BLaER1 treated with 17β-estradiol and CSF1 and Interleukin-3, amounts not matched to agents 10 nM and 100 nM (cell line): ENCODE data around the gene CCDC190.
A peak's percentile ranks its signal among the peaks of the same experiment; 100 is the strongest.

Experiments
- H3K27ac ChIP-seq, 11 experiments: shearing (Covaris generic); formaldehyde crosslinking; 2 replicates each; pipeline ENCODE4 v1.8.1; 2022
- H3K27me3 ChIP-seq, 11 experiments: shearing (Covaris generic); formaldehyde crosslinking; 2 replicates each; pipeline ENCODE4 v1.8.1; 2022
- H3K36me3 ChIP-seq, 11 experiments: shearing (Covaris generic); formaldehyde crosslinking; 2 replicates each; pipeline ENCODE4 v1.8.1; 2022
- H3K4me1 ChIP-seq, 10 experiments: shearing (Covaris generic); formaldehyde crosslinking; 2 replicates each; pipeline ENCODE4 v1.8.1; 2022
- H3K4me2 ChIP-seq, 11 experiments: shearing (Covaris generic); formaldehyde crosslinking; 2 replicates each; pipeline ENCODE4 v1.8.1; 2022
- H3K4me3 ChIP-seq, 10 experiments: shearing (Covaris generic); formaldehyde crosslinking; 2 replicates each; pipeline ENCODE4 v1.8.1; 2022
- H3K9ac ChIP-seq, 11 experiments: shearing (Covaris generic); formaldehyde crosslinking; 2 replicates each; pipeline ENCODE4 v1.8.1; 2022
- H3K9me3 ChIP-seq, 11 experiments: shearing (Covaris generic); formaldehyde crosslinking; replicated peaks in 1 of 11; 2 replicates each; pipeline ENCODE4 v1.8.1; 2022
- H4K20me1 ChIP-seq, 11 experiments: shearing (Covaris generic); formaldehyde crosslinking; 2 replicates each; pipeline ENCODE4 v1.8.1; 2022
- Cebpa-rat ChIP-seq, 11 experiments: shearing (Covaris generic); IDR thresholded peaks; 2 replicates each; pipeline ENCODE4 v1.8.1; 2022

Gene CCDC190

DNA sequence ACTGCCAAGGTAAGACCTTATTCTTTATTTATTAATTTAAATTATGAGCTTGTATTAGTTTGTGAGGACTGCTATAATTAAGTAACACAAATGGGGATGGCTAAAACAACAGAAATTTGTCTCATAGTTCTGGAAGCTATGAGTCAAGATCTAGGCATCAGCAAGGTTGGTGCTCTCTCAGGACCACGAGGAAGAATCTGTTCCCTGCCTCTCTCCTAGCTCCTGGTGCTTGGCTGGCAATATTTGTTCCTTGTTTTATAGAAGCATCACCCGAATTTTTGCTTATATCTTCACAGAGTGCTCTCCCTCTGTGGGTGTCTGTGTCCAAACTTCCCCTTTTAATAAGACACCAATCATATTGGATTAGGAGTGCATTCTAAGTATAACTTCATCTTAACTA is 41.4 kb upstream of the CCDC190 start:
- no peaks in the 10 kb centered on the region for H3K27me3 ChIP-seq
- no peak overlapping the region for H3K4me3 ChIP-seq
- H3K4me2 ChIP-seq, result peak overlapping the region in 5 of 11 experiments; percentile 1 to 52 (median 23); a peak in 3 of 22 replicates
- H3K4me1 ChIP-seq, result peaks cover 12 to 66% (median 36%) of the 10 kb centered on the region in 10 experiments
- no peak overlapping the region for H3K27ac ChIP-seq
- TF ChIP-seq Cebpa-rat (IDR thresholded peaks at IDR 0.05), result no peak
- H3K9ac ChIP-seq, result no peak overlapping the region
- H3K36me3 ChIP-seq, result no peaks in the 10 kb centered on the region
- no peaks in the 10 kb centered on the region for H3K9me3 ChIP-seq
- no peaks in the 10 kb centered on the region for H4K20me1 ChIP-seq

DNA sequence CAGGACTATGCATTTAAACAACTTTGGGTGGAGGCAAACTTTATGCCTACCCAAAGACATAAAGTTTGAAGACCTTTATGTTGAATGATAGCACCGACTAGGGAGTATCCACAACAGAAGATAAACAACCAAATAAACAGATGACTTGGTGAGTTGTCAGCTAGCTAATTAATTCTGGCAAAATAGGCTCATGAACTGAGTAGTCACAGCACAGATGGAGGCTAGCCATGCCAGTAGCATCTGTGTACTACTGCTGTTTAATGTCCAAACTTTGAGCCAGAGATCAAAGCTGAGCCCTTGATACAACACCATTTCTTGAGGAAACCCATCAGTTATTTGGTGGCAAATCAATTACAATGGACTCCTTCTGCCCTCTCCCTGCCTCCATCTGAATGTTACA is 40.3 kb upstream of the CCDC190 start:
- Histone ChIP-seq H3K36me3 (no peaks in the 10 kb centered on the region), H3K9me3 (no peaks in the 10 kb centered on the region), H3K27me3 (no peaks in the 10 kb centered on the region), H4K20me1 (no peaks in the 10 kb centered on the region), H3K4me2 (peak overlapping the region in 7 of 11 experiments; percentile 12 to 57 (median 43); a peak in 12 of 22 replicates), H3K4me3 (no peak overlapping the region), H3K9ac (no peak overlapping the region), H3K4me1 (peaks cover 12 to 66% (median 36%) of the 10 kb centered on the region in 10 experiments), H3K27ac (peak overlapping the region in 1 of 11 experiments; percentile 29; a peak in 1 of 22 replicates)
- no peak for TF ChIP-seq Cebpa-rat (IDR thresholded peaks at IDR 0.05)

DNA sequence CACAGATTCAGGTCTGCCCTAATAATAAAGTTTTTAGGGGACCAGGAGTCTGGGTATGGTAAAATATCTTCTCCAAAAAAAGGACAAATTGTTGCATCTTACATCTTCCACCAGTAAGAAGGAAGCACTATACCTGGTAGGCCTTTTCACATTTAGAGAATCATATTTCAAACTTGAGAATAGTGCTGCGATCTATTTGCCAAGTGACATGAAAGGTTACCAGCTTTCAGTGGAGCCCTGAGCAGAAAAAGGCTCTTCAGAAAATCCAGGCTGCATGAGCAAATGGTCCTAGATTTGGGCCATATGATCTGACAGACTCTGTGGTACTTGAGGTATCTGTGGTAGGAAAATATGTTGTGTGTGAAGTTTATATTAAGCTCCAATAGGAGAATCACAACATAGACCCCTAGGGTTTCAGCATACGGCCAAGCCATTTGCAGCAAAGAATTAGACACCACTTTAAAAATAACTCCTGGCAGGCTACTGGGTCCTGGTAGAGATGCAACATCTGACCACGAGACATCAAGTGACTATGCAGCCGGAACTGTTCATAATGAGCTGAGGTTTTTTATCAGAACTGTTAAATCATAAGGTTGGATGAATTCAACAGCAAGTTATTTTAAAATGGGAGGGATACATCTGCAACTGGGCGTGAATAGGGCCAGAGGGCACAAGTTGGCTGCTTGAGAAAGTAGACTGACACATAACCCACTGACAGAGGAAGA is 38.6 kb upstream of the CCDC190 start:
- no peaks in the 10 kb centered on the region for H3K27me3 ChIP-seq
- peaks cover 12 to 58% (median 34%) of the 10 kb centered on the region in 10 experiments for H3K4me1 ChIP-seq
- H3K36me3 ChIP-seq, result no peaks in the 10 kb centered on the region
- H3K9ac ChIP-seq, result 0 out of 22 replicates have a peak overlapping the region, but pooled peaks of 1 of the 11 experiments have one; percentile 8
- H4K20me1 ChIP-seq, result no peaks in the 10 kb centered on the region
- H3K4me2 ChIP-seq, result peak overlapping the region; percentile 27 to 65 (median 47); a peak in 20 of 22 replicates
- peak in 1 of 11 experiments; percentile 69; a peak in 1 of 22 replicates for TF ChIP-seq Cebpa-rat (IDR thresholded peaks at IDR 0.05)
- peak overlapping the region in 2 of 11 experiments; percentile 8 to 52; a peak in 2 of 22 replicates for H3K27ac ChIP-seq
- H3K4me3 ChIP-seq, result no peak overlapping the region
- no peaks in the 10 kb centered on the region for H3K9me3 ChIP-seq

DNA sequence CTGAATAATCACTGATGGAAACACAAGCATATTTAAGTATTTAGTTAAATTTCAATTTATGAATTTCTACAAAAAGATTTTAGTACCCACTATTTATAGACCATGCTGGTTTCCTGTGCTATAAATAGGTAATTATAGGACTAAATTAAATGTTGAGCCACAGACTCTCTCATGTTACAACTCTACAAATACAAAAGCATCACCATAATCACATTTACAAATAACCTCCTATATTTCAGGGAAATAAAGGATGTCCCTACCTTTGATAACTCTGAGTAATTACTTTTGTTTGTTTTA is 32.6 kb upstream of the CCDC190 start:
- peaks cover 17 to 38% (median 29%) of the 10 kb centered on the region in 10 experiments for H3K4me1 ChIP-seq
- no peak overlapping the region; a peak in 1 of 20 replicates for H3K4me3 ChIP-seq
- H3K27ac ChIP-seq, result peak overlapping the region in 7 of 11 experiments; percentile 37 to 63 (median 59); a peak in 13 of 22 replicates
- H3K9me3 ChIP-seq, result no peaks in the 10 kb centered on the region
- H3K9ac ChIP-seq, result no peak overlapping the region
- no peaks in the 10 kb centered on the region for H4K20me1 ChIP-seq
- H3K27me3 ChIP-seq, result no peaks in the 10 kb centered on the region
- peak overlapping the region; percentile 41 to 79 (median 65); a peak in 21 of 22 replicates for H3K4me2 ChIP-seq
- no peaks in the 10 kb centered on the region for H3K36me3 ChIP-seq
- no peak for TF ChIP-seq Cebpa-rat (IDR thresholded peaks at IDR 0.05)

DNA sequence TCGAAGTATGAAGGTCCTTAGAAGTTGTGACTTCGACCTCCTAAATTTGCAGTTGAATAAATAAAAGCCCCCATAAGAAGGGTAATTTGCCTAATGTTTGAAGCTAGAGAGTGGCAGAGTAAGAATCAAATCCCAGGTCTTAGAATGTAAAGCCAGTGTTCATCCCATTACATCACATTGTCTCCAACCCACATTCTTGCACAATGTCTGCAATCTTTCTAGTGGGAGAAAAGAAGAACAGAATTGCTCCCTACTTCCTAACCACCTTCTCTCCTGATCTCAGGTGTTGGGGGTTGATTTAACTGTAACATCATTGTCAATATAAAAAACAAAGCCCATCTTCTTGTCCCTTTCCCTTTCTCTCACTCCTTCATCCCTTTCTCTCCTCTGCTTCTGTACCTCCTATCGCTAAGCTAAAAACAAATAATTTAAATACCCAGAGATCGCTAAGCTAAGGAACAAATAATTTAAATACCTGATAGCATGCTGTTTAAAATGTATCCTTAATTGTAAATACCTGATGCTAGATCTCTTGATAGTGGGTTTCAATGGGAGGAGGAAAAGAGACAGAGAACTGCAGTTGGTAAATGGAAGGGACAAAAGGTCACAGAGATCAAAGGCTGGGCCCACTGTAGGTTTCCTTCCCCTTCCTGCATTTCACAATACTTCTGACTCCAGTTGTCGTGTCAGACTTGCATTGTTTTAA is 32.1 kb upstream of the CCDC190 start:
- Histone ChIP-seq H3K27me3 (no peaks in the 10 kb centered on the region), H3K36me3 (no peaks in the 10 kb centered on the region), H4K20me1 (no peaks in the 10 kb centered on the region), H3K4me1 (peaks cover 17 to 38% (median 31%) of the 10 kb centered on the region in 10 experiments), H3K4me3 (no peak overlapping the region; a peak in 1 of 20 replicates), H3K4me2 (peak overlapping the region; percentile 41 to 79 (median 65); a peak in 21 of 22 replicates), H3K27ac (peak overlapping the region in 8 of 11 experiments; percentile 25 to 63 (median 56); a peak in 15 of 22 replicates), H3K9me3 (no peaks in the 10 kb centered on the region), H3K9ac (peak overlapping the region in 1 of 11 experiments; percentile 7; a peak in 1 of 22 replicates)
- TF ChIP-seq Cebpa-rat (IDR thresholded peaks at IDR 0.05), result peak in 5 of 11 experiments; percentile 6 to 77 (median 15); a peak in 5 of 22 replicates

DNA sequence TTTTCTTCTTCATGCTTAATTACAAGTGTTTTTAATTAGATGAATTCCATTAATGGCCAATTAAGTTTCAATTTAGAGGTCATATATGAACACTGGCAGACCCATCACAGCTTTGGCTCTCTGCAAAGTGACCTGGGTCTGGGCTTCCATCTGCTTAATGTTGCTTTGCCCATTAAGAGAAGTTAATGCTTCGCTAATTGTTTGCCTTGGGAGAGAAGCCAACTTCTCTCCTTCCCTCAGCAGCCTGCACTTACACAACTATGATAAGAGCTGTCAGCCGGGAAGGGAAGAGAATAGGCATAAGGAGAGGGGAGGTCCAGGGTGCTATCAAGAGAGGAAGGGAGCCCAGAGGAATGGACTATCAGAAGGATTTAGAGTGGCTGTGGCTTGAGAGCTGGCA is 29.0 kb upstream of the CCDC190 start:
- Histone ChIP-seq H3K4me3 (no peak overlapping the region), H3K4me2 (no peak overlapping the region), H3K4me1 (peaks cover 17 to 33% (median 29%) of the 10 kb centered on the region in 10 experiments), H3K36me3 (no peaks in the 10 kb centered on the region), H4K20me1 (no peaks in the 10 kb centered on the region), H3K27ac (no peak overlapping the region), H3K27me3 (no peaks in the 10 kb centered on the region), H3K9me3 (no peaks in the 10 kb centered on the region), H3K9ac (no peak overlapping the region)
- no peak for TF ChIP-seq Cebpa-rat (IDR thresholded peaks at IDR 0.05)

DNA sequence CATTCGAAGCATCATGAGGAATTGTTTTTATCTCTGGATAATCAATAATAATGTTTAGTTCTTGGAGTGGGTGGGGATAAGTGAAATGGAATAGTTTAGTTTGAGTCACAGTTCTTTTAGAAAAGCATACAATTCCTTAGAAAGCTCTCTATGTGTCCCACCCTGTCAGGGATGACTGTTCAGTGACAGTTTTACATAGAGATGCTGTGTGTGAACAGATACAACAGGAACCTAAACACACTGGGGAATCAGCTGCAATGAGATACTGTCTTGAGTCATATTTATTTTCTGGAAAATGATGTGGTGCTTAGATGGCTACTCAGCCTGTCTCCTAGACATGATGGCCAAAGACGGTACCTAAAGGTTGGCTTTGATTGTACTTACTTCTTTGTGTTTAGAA is 25.7 kb upstream of the CCDC190 start:
- Histone ChIP-seq H3K27me3 (no peaks in the 10 kb centered on the region), H3K27ac (no peak overlapping the region), H3K4me1 (peaks cover 0 to 12% (median 7%) of the 10 kb centered on the region in 10 experiments; a peak in 9 of 20 replicates), H4K20me1 (no peaks in the 10 kb centered on the region), H3K9ac (no peak overlapping the region), H3K36me3 (no peaks in the 10 kb centered on the region), H3K4me3 (no peak overlapping the region), H3K9me3 (no peaks in the 10 kb centered on the region), H3K4me2 (no peak overlapping the region)
- no peak for TF ChIP-seq Cebpa-rat (IDR thresholded peaks at IDR 0.05)

DNA sequence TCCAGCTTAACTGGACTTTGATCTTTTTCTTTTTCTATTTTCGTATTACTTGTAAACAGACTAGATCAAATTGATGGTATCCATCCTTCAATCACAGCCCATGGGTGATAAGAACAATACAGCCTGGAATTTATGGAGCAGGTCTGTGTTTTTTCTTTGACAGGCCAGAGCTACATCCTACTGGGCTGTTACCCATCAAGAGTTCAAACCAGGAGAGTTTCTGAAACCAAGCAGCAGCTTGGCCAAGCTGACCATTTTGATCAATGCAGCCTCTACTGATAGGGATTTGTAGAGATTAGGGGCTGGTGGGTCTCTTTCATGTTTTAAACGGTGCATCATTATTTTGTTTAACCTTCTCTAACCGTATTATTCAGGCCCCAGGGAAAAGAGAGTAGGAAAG is 24.3 kb upstream of the CCDC190 start:
- Histone ChIP-seq H3K4me3 (no peak overlapping the region), H3K4me2 (no peak overlapping the region), H3K36me3 (no peaks in the 10 kb centered on the region), H3K9ac (no peak overlapping the region), H3K27me3 (no peaks in the 10 kb centered on the region), H3K27ac (no peak overlapping the region), H3K4me1 (peaks cover 0 to 12% (median 7%) of the 10 kb centered on the region in 10 experiments; a peak in 9 of 20 replicates), H3K9me3 (no peaks in the 10 kb centered on the region), H4K20me1 (no peaks in the 10 kb centered on the region)
- no peak for TF ChIP-seq Cebpa-rat (IDR thresholded peaks at IDR 0.05)

DNA sequence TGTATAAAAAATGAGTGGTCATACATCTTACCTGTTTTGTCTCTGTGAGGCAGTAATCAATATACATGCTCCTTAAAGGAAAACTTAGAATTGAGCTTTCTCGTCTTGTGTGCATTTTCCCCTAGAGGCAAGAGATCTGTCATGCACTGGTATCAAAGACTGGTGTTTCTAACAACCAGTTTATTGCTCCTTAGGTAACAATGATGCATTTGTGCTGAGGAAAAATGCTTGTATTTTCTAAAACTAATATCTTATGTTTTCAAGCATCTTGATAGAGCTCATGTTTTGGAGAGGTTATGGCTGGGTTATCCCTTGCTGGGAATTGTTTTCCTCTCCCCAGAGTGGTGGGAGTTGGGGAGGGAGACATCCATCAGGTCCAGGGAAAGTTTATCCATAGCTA is 23.9 kb upstream of the CCDC190 start:
- H3K4me1 ChIP-seq, result peaks cover 0 to 12% (median 7%) of the 10 kb centered on the region in 10 experiments; a peak in 9 of 20 replicates
- H3K27ac ChIP-seq, result no peak overlapping the region
- no peaks in the 10 kb centered on the region for H3K36me3 ChIP-seq
- no peak overlapping the region for H3K4me2 ChIP-seq
- H3K9ac ChIP-seq, result no peak overlapping the region
- H4K20me1 ChIP-seq, result no peaks in the 10 kb centered on the region
- no peaks in the 10 kb centered on the region for H3K27me3 ChIP-seq
- TF ChIP-seq Cebpa-rat (IDR thresholded peaks at IDR 0.05), result no peak
- H3K9me3 ChIP-seq, result no peaks in the 10 kb centered on the region
- H3K4me3 ChIP-seq, result no peak overlapping the region
